NCI-H2081 treated with DMSO at 0.1 percent for 48 hours (cell line): ENCODE results near the gene RAPGEF3.

ENCODE experiments used
- DNase-seq: peaks from one replicate; lab custom pipeline; 2025; lab: John Stamatoyannopoulos, UW

The RAPGEF3 gene

GRCh38 chr12:47743311-47743860 lies 15.3 kb downstream of the RAPGEF3 start:
- no peak for DNase-seq

- no peak for DNase-seq
Observed at GRCh38 chr12:47742253-47742825, 16.3 kb downstream of the RAPGEF3 start.

- DNase-seq = peak; percentile 71
Observed at GRCh38 chr12:47741340-47741703, 17.4 kb downstream of the RAPGEF3 start.

- DNase-seq = no peak
Observed at GRCh38 chr12:47740606-47741339, 17.9 kb downstream of the RAPGEF3 start.

GRCh38 chr12:47739979-47740378 lies 18.7 kb downstream of the RAPGEF3 start:
- no peak for DNase-seq

GRCh38 chr12:47739297-47739696 lies 19.4 kb downstream of the RAPGEF3 start:
- no peak for DNase-seq

- DNase-seq = no peak
Observed at GRCh38 chr12:47737936-47738594, 20.6 kb downstream of the RAPGEF3 start.

GRCh38 chr12:47736877-47737676 lies 21.6 kb downstream of the RAPGEF3 start:
- no peak for DNase-seq

GRCh38 chr12:47736216-47736615 lies 22.5 kb downstream of the RAPGEF3 start:
- no peak for DNase-seq

GRCh38 chr12:47735649-47736048 lies 23.0 kb downstream of the RAPGEF3 start:
- no peak for DNase-seq

- DNase-seq = no peak
Observed at GRCh38 chr12:47734725-47735480, 23.8 kb downstream of the RAPGEF3 start.

GRCh38 chr12:47733142-47733541 lies 25.5 kb downstream of the RAPGEF3 start:
- no peak for DNase-seq

- no peak for DNase-seq
Observed at GRCh38 chr12:47732504-47732903, 26.2 kb downstream of the RAPGEF3 start.

- DNase-seq = no peak
Observed at GRCh38 chr12:47731723-47732122, 27.0 kb downstream of the RAPGEF3 start.

- DNase-seq = no peak
Observed at GRCh38 chr12:47730341-47730744, 28.3 kb downstream of the RAPGEF3 start.

GRCh38 chr12:47729233-47729632 lies 29.4 kb downstream of the RAPGEF3 start:
- DNase-seq = no peak

GRCh38 chr12:47725893-47726292 lies 32.8 kb downstream of the RAPGEF3 start:
- DNase-seq = no peak

GRCh38 chr12:47725091-47725772 lies 33.4 kb downstream of the RAPGEF3 start, which contains the start of gene ENDOU:
Gene ENDOU, minus strand, starts transcription at chr12:47725490. Its CDS starts 77 bp downstream, at chr12:47725413.
- no peak for DNase-seq

- no peak for DNase-seq
Observed at GRCh38 chr12:47722941-47723631, 35.6 kb downstream of the RAPGEF3 start.
